ENCODE data around the gene PIWIL4.

The PIWIL4 gene

DNA sequence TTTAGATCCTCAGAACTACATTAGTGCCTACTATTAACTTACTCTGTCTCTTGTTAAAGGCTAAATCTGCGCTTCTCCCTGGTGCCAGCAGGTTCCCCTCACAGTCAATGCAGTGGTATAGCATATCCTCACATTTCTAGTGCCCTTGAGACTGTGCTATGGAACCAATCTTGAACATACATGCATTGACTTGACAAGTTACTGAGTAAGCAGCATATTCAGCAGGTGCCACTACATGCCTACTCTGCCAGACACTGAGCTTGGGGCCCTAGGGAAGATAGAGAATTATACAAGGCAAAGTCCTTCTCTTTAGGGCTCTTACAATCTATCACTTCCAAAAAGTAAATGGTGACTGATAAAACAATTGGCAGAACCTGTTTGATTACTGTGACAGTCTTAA is 20.3 kb upstream of the PIWIL4 start:
- peak overlapping the region; percentile 76 for H3K4me2 ChIP-seq (ENCODE audit: low read depth, low read length, poor library complexity, severe bottlenecking)
- H3K9me2 ChIP-seq (replicated peaks; ENCODE audit: low read depth, low read length), result no peaks in the 10 kb centered on the region
- peaks cover 60% of the 10 kb centered on the region for H4K20me1 ChIP-seq (ENCODE audit: insufficient read depth, low read length, poor library complexity, severe bottlenecking)
- peak overlapping the region; percentile 85 for H3K9ac ChIP-seq (ENCODE audit: low read depth, low read length, poor library complexity, severe bottlenecking)
- H3F3A ChIP-seq (ENCODE audit: low read depth), result no peaks in the 10 kb centered on the region
- no peaks in the 10 kb centered on the region for H3K36me3 ChIP-seq (ENCODE audit: insufficient read depth, low read length)
- peaks cover 72% of the 10 kb centered on the region for H3K79me2 ChIP-seq (ENCODE audit: insufficient read depth, low read length)
- H3K4me3 ChIP-seq (ENCODE audit: low read length, poor library complexity, severe bottlenecking), result peak overlapping the region; percentile 74
- no peak overlapping the region for H2AFZ ChIP-seq (ENCODE audit: low read length)
- H3K9me3 ChIP-seq (ENCODE audit: insufficient read depth, low read depth, low read length), result no peaks in the 10 kb centered on the region
- TF ChIP-seq EZH2phosphoT487 (IDR thresholded peaks at IDR 0.05; ENCODE audit: borderline replicate concordance), result no peak
- TF ChIP-seq, protein P1, sequence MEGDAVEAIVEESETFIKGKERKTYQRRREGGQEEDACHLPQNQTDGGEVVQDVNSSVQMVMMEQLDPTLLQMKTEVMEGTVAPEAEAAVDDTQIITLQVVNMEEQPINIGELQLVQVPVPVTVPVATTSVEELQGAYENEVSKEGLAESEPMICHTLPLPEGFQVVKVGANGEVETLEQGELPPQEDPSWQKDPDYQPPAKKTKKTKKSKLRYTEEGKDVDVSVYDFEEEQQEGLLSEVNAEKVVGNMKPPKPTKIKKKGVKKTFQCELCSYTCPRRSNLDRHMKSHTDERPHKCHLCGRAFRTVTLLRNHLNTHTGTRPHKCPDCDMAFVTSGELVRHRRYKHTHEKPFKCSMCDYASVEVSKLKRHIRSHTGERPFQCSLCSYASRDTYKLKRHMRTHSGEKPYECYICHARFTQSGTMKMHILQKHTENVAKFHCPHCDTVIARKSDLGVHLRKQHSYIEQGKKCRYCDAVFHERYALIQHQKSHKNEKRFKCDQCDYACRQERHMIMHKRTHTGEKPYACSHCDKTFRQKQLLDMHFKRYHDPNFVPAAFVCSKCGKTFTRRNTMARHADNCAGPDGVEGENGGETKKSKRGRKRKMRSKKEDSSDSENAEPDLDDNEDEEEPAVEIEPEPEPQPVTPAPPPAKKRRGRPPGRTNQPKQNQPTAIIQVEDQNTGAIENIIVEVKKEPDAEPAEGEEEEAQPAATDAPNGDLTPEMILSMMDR (conservative IDR thresholded peaks at IDR 0.05; ENCODE audit: low read length), result peak; percentile 38
- no peaks in the 10 kb centered on the region for H3K27me3 ChIP-seq (ENCODE audit: insufficient read depth, low read length, poor library complexity, severe bottlenecking)
- peaks cover 57% of the 10 kb centered on the region for H3K4me1 ChIP-seq (ENCODE audit: insufficient read depth, low read length, poor library complexity, severe bottlenecking)

DNA sequence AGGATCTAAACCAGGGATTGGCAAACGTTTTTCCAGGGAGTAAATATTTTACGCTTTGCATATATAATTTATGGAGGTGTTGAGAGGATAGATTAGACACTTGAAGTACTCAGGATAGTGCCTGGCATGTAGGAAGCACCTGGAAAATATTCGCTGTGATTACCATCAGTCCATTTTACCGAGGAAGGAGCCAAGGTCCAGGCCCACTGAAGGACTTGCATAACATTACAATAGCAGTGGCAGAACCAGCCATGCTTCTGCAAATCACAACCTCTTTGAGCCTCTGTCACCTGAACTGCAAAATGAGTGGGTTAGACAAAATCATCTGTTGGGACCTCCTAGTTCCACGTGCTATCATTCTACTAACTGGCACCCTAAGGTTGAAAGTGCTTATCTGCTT is 18.0 kb upstream of the PIWIL4 start:
- H3K36me3 ChIP-seq (ENCODE audit: insufficient read depth, low read length), result no peaks in the 10 kb centered on the region

DNA sequence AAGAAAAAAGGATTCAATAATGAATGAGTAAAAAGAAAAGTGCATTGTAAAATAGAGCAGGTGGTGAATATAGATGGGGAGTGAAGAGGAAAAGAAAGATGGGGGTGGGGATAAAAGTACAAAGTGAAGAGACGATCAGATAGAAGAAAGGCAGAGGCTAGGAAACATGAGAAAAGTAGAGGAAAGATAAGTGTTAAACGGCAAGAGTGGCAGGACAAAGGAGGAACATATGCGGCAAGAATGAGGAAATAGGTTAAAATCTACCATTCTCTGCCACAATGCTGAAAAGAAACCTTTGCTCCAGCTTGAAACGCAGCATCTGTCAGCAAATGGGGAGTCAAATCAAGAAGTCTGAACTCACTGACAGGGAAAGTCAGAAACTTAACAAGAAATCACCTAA is 16.7 kb upstream of the PIWIL4 start:
- Histone ChIP-seq H3K4me1 (ENCODE audit: insufficient read depth, low read length, poor library complexity, severe bottlenecking) (peaks cover 43% of the 10 kb centered on the region), H3K4me3 (ENCODE audit: low read length, poor library complexity, severe bottlenecking) (peak overlapping the region; percentile 74), H2AFZ (ENCODE audit: low read length) (no peak overlapping the region), H3K79me2 (ENCODE audit: insufficient read depth, low read length) (peaks cover 53% of the 10 kb centered on the region), H3K36me3 (ENCODE audit: insufficient read depth, low read length) (no peaks in the 10 kb centered on the region), H3K9ac (ENCODE audit: low read depth, low read length, poor library complexity, severe bottlenecking) (peak overlapping the region; percentile 29), H3K9me2 (replicated peaks; ENCODE audit: low read depth, low read length) (no peaks in the 10 kb centered on the region), H3F3A (ENCODE audit: low read depth) (no peaks in the 10 kb centered on the region), H3K9me3 (ENCODE audit: insufficient read depth, low read depth, low read length) (no peaks in the 10 kb centered on the region), H3K4me2 (ENCODE audit: low read depth, low read length, poor library complexity, severe bottlenecking) (peak overlapping the region; percentile 76), H3K27me3 (ENCODE audit: insufficient read depth, low read length, poor library complexity, severe bottlenecking) (no peaks in the 10 kb centered on the region), H4K20me1 (ENCODE audit: insufficient read depth, low read length, poor library complexity, severe bottlenecking) (peaks cover 52% of the 10 kb centered on the region)
- no peak for TF ChIP-seq EZH2phosphoT487 (IDR thresholded peaks at IDR 0.05; ENCODE audit: borderline replicate concordance)
- TF ChIP-seq, protein P1 (conservative IDR thresholded peaks at IDR 0.05; ENCODE audit: low read length), result no peak

More for the DNA sequence above, 18.0 kb upstream of the PIWIL4 start:
- Histone ChIP-seq H3K9ac (ENCODE audit: low read depth, low read length, poor library complexity, severe bottlenecking) (no peak overlapping the region), H3K4me1 (ENCODE audit: insufficient read depth, low read length, poor library complexity, severe bottlenecking) (peaks cover 49% of the 10 kb centered on the region), H3F3A (ENCODE audit: low read depth) (no peaks in the 10 kb centered on the region), H4K20me1 (ENCODE audit: insufficient read depth, low read length, poor library complexity, severe bottlenecking) (peaks cover 60% of the 10 kb centered on the region), H3K9me3 (ENCODE audit: insufficient read depth, low read depth, low read length) (no peaks in the 10 kb centered on the region), H3K4me2 (ENCODE audit: low read depth, low read length, poor library complexity, severe bottlenecking) (peak overlapping the region; percentile 76), H2AFZ (ENCODE audit: low read length) (no peak overlapping the region), H3K27me3 (ENCODE audit: insufficient read depth, low read length, poor library complexity, severe bottlenecking) (no peaks in the 10 kb centered on the region), H3K79me2 (ENCODE audit: insufficient read depth, low read length) (peaks cover 66% of the 10 kb centered on the region), H3K9me2 (replicated peaks; ENCODE audit: low read depth, low read length) (no peaks in the 10 kb centered on the region), H3K4me3 (ENCODE audit: low read length, poor library complexity, severe bottlenecking) (peak overlapping the region; percentile 74)
- TF ChIP-seq, protein P1 (conservative IDR thresholded peaks at IDR 0.05; ENCODE audit: low read length), result no peak
- TF ChIP-seq EZH2phosphoT487 (IDR thresholded peaks at IDR 0.05; ENCODE audit: borderline replicate concordance), result no peak
